HepG2 (cell line): ENCODE results near the gene MYO5B. TPM values are rescaled to one million over a fixed set of nuclear protein-coding genes. Genes with fewer than 3 reads are reported as not detected.

Source experiments
- ATM ChIP-seq: fragments of 450-650 bp; IDR thresholded peaks from 2 replicates; pipeline ENCODE4 v1.7.1; 2017; ENCODE audit warnings: mild to moderate bottlenecking, borderline replicate concordance
- BHLHE40 ChIP-seq: IDR thresholded peaks from 2 replicates; pipeline ENCODE4 v1.6.1; 2011; ENCODE audit warnings: low read length, improper control_type of control experiment
- GLI4 ChIP-seq: sonication (generic); formaldehyde crosslinking; IDR thresholded peaks from 2 replicates; pipeline ENCODE4 v1.5.1; 2020; ENCODE audit warnings: missing genetic modification reagents, mild to moderate bottlenecking, moderate library complexity, borderline replicate concordance
- HNF4G ChIP-seq, 2 experiments: sonication (generic) in 1 of 2; formaldehyde crosslinking in 1 of 2; IDR thresholded peaks; 2 replicates each; pipeline versions ENCODE4 v1.4.0 to v1.6.1; 2011 to 2020; ENCODE audit warnings: borderline replicate concordance in 2 of 2, low read depth in 2 of 2, mild to moderate bottlenecking in 2 of 2, low read length in 1 of 2, missing genetic modification reagents in 1 of 2, moderate library complexity in 1 of 2
- IRF9 ChIP-seq: sonication (generic); formaldehyde crosslinking; IDR thresholded peaks from 2 replicates; pipeline ENCODE4 v1.8.0; 2022; ENCODE audit warnings: missing genetic modification reagents, mild to moderate bottlenecking, borderline replicate concordance
- JUN ChIP-seq: sonication (generic); formaldehyde crosslinking; IDR thresholded peaks from 2 replicates; pipeline ENCODE4 v1.4.0; 2020; ENCODE audit warnings: mild to moderate bottlenecking, missing genetic modification reagents
- KDM4B ChIP-seq: sonication (generic); formaldehyde crosslinking; IDR thresholded peaks from 2 replicates; pipeline ENCODE4 v1.4.0; 2020; ENCODE audit warnings: missing genetic modification reagents
- NFRKB ChIP-seq: fragments of 450-650 bp; IDR thresholded peaks from 2 replicates; pipeline ENCODE4 v1.6.1; 2017
- SNAPC5 ChIP-seq: sonication (generic); formaldehyde crosslinking; IDR thresholded peaks from 2 replicates; pipeline ENCODE4 v1.8.1; 2023; ENCODE audit warnings: mild to moderate bottlenecking, missing genetic modification reagents, borderline replicate concordance
- SP1 ChIP-seq, 2 experiments: fragments of 450-650 bp in 1 of 2; sonication (generic) in 1 of 2; formaldehyde crosslinking in 1 of 2; IDR thresholded peaks; 2 replicates each; pipeline versions ENCODE4 v1.4.0 to v1.6.1; 2016 to 2020; ENCODE audit warnings: missing genetic modification reagents in 1 of 2
- TEAD3 ChIP-seq: optimal IDR thresholded peaks from 2 replicates; pipeline ENCODE3; 2016; ENCODE audit warnings: borderline replicate concordance
- TERF1 ChIP-seq: sonication (generic); formaldehyde crosslinking; IDR thresholded peaks from 2 replicates; pipeline ENCODE4 v1.8.0; 2022; ENCODE audit warnings: mild to moderate bottlenecking, missing genetic modification reagents, moderate library complexity
- TFDP2 ChIP-seq: sonication (generic); formaldehyde crosslinking; IDR thresholded peaks from 2 replicates; pipeline ENCODE4 v1.4.0; 2020; ENCODE audit warnings: missing genetic modification reagents
- TP53 ChIP-seq: sonication (generic); formaldehyde crosslinking; conservative IDR thresholded peaks from 2 replicates; pipeline ENCODE4 v1.4.0; 2020; ENCODE audit warnings: missing genetic modification reagents
- ZNF503 ChIP-seq: sonication (generic); formaldehyde crosslinking; IDR thresholded peaks from 2 replicates; pipeline ENCODE4 v1.4.0; 2020; ENCODE audit warnings: missing genetic modification reagents
- ZNF652 ChIP-seq: IDR thresholded peaks from 2 replicates; pipeline ENCODE4 v1.6.1; 2016; ENCODE audit warnings: low read depth, borderline replicate concordance
- ZNF800 ChIP-seq: sonication (generic); formaldehyde crosslinking; IDR thresholded peaks from 2 replicates; pipeline ENCODE4 v1.4.0; 2020; ENCODE audit warnings: missing genetic modification reagents
- ZSCAN9 ChIP-seq: IDR thresholded peaks from 2 replicates; pipeline ENCODE4 v1.6.1; 2016; ENCODE audit warnings: borderline replicate concordance
- polyA plus RNA-seq, 8 experiments: library from polyadenylated mRNA; depleted of rRNA in 3 of 8; stranded (reverse) in 7 of 8; unstranded in 1 of 8; fragments of >200 nt; fragmentation: Illumina TruSeq in 4 of 8; extraction: Trizol in 4 of 8; gene quantifications; 2 replicates each; pipeline versions ENCODE4 v1.2.1 to v1.2.3, GENCODE V29; 2011 to 2016; ENCODE audit warnings: low read depth in 4 of 8, missing spikeins in 1 of 8, mixed read lengths in 1 of 8; ENCODE audit not compliant: insufficient read depth in 1 of 8
- total RNA-seq, 5 experiments: library from RNA; depleted of rRNA; stranded (reverse); fragments of >200 nt; fragmentation: Illumina TruSeq; extraction: Trizol; gene quantifications; 2 replicates each; pipeline ENCODE4 v1.2.3, GENCODE V29; 2016; ENCODE audit warnings: low read depth in 1 of 5

MYO5B gene
- total and polyA plus RNA-seq, 2 of the 13 experiments (the other 11 are each of a cell fraction or from before 2014, with no cell fraction given): 13.1 to 24.0 TPM

- TF ChIP-seq ZSCAN9 (CRISPR knock-in tag): no peak
- TF ChIP-seq BHLHE40: no peak
- no peak for TF ChIP-seq SP1 (IDR thresholded peaks at IDR 0.05)
- no peak for TF ChIP-seq SP1 (CRISPR knock-in tag; IDR thresholded peaks at IDR 0.05)
- no peak for TF ChIP-seq SNAPC5 (CRISPR knock-in tag)
- TF ChIP-seq ZNF800 (CRISPR knock-in tag): peak; percentile 32; the same call in 1 of the 2 replicates
- TF ChIP-seq KDM4B (CRISPR knock-in tag): no peak
- no peak for TF ChIP-seq HNF4G (IDR thresholded peaks at IDR 0.05; ENCODE audit: borderline replicate concordance, low read depth, low read length)
- TF ChIP-seq HNF4G (CRISPR knock-in tag; IDR thresholded peaks at IDR 0.05; ENCODE audit: borderline replicate concordance, low read depth): no peak
- TF ChIP-seq GLI4: no peak
- no peak for TF ChIP-seq TEAD3 (CRISPR knock-in tag)
- TF ChIP-seq NFRKB: no peak
- TF ChIP-seq ATM: no peak
- TF ChIP-seq JUN (CRISPR knock-in tag): no peak
- TF ChIP-seq ZNF652: no peak
- TF ChIP-seq ZNF503 (CRISPR knock-in tag): 0 out of 2 replicates have a peak, but pooled peaks have one; percentile 31
- TF ChIP-seq TP53 (CRISPR knock-in tag): peak; percentile 68
- peak; percentile 9; the same call in 1 of the 2 replicates for TF ChIP-seq TFDP2 (CRISPR knock-in tag)
- TF ChIP-seq IRF9: no peak
- TF ChIP-seq TERF1 (CRISPR knock-in tag): 0 out of 2 replicates have a peak, but pooled peaks have one; percentile 71
Observed at GRCh38 chr18:49813319-49814146, 381.4 kb downstream of the MYO5B start, which contains the start of gene ACAA2 (continued).
